Cardiac muscle cell (in vitro differentiated cells and primary cell): ENCODE data around the gene IL1R1. TPM values are rescaled to one million over a fixed set of nuclear protein-coding genes. Genes with fewer than 3 reads are reported as not detected.

Source experiments
- DNase-seq, 2 donors: peaks; one replicate each; pipeline versions ENCODE4 v3.0.0 to v3.0.0-alpha.2; 2010 to 2017; ENCODE audit warnings: low read depth in 1 of 2, low spot score in 1 of 2
- H3K27ac ChIP-seq: fragments of 200-600 bp; sonication (generic); 2 replicates; pipeline ENCODE4 v1.5.1; 2016
- H3K27me3 ChIP-seq: fragments of 200-600 bp; sonication (generic); 2 replicates; pipeline ENCODE4 v1.6.0; 2016; ENCODE audit warnings: control low read depth
- H3K36me3 ChIP-seq: fragments of 200-600 bp; sonication (generic); 2 replicates; pipeline ENCODE4 v1.5.1; 2016; ENCODE audit warnings: control low read depth
- H3K4me1 ChIP-seq: fragments of 200-600 bp; sonication (generic); 2 replicates; pipeline ENCODE4 v1.8.1; 2017; ENCODE audit warnings: low read depth, mild to moderate bottlenecking, mixed run types
- H3K4me3 ChIP-seq: fragments of 200-600 bp; sonication (generic); 2 replicates; pipeline ENCODE4 v1.5.1; 2016; ENCODE audit warnings: mild to moderate bottlenecking
- H3K9me3 ChIP-seq: fragments of 200-600 bp; sonication (generic); 2 replicates; pipeline ENCODE4 v1.5.1; 2017; ENCODE audit warnings: low read depth, mild to moderate bottlenecking, control low read depth
- polyA plus RNA-seq: library from polyadenylated mRNA; unstranded; fragments of >200 nt; fragmentation: Nextera tagmentation; extraction: Ambion mirVana; gene quantifications from 2 replicates; pipeline ENCODE4 v1.2.1, GENCODE V29; 2016
- total RNA-seq: library from RNA; depleted of rRNA; stranded (reverse); fragments of >200 nt; gene quantifications from 2 replicates; pipeline ENCODE4 v1.2.3, GENCODE V29; 2016
- TF ChIP-seq, protein P1 (sequence below): IDR thresholded peaks from 2 replicates; pipeline ENCODE4 v1.5.1; 2012; ENCODE audit warnings: low read depth, mild to moderate bottlenecking, low read length

IL1R1 gene
- total and polyA plus RNA-seq, 2 experiments from 2014 or later = 0.18 to 1.4 TPM

DNA sequence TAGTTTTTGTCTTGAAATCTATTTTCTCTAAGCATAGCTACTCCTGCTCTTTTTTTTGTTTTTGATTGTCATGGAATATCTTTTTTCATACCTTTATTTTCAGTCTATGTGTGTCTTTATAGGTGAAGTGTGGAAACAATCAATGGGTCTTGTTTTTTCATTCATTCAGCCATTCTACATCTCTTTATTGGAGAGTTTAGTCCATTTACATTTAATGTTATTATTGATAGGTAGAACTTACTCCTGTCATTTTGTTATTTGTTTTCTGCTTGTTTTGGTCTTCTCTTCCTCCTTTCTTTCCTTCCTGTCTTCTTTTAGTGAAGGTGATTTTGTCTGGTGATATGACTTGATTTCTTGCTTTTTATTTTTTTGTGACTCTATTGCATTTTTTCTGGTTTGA lies 62.1 kb downstream of the IL1R1 start:
- Histone ChIP-seq H3K4me1 (no peaks in the 10 kb centered on the region), H3K9me3 (no peaks in the 10 kb centered on the region), H3K27ac (no peak overlapping the region), H3K36me3 (no peaks in the 10 kb centered on the region), H3K4me3 (no peak overlapping the region), H3K27me3 (no peaks in the 10 kb centered on the region)
- TF ChIP-seq, protein P1, sequence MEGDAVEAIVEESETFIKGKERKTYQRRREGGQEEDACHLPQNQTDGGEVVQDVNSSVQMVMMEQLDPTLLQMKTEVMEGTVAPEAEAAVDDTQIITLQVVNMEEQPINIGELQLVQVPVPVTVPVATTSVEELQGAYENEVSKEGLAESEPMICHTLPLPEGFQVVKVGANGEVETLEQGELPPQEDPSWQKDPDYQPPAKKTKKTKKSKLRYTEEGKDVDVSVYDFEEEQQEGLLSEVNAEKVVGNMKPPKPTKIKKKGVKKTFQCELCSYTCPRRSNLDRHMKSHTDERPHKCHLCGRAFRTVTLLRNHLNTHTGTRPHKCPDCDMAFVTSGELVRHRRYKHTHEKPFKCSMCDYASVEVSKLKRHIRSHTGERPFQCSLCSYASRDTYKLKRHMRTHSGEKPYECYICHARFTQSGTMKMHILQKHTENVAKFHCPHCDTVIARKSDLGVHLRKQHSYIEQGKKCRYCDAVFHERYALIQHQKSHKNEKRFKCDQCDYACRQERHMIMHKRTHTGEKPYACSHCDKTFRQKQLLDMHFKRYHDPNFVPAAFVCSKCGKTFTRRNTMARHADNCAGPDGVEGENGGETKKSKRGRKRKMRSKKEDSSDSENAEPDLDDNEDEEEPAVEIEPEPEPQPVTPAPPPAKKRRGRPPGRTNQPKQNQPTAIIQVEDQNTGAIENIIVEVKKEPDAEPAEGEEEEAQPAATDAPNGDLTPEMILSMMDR = no peak
- no peak for DNase-seq

DNA sequence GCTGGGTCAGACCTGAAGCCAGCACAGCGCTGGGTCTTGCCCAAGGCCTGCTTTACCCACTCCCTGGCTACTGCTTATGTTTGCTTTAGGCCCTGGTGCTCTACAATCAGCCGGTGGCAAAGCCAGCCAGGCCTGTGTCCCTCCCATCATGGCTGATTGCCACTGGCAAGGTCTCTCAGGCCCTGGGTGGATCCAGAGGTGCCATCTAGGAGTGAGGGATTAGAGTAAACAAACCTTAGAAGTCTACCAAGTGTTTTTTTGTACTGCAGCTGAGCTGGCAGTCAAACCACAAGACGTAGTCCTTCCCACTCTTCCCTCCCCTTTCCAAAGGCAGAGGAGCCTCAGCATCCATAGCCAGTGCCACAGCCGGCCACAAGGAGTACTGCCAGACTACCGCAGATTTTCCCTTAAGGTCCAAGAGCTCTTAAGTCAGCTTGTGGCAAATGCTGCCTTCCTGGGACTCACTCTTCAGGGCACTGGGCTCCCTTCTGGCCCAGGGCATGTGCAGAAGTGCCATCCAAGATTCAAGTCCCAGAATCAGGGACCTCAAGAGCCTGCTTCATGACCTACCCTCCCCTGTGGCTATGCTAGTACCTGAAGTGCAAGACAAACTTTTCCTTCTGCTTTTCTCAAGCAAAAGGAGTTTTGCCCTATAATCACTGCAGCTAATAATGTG lies 64.3 kb downstream of the IL1R1 start:
- DNase-seq = no peak
- H3K36me3 ChIP-seq = no peaks in the 10 kb centered on the region
- H3K27ac ChIP-seq = no peak overlapping the region
- no peaks in the 10 kb centered on the region for H3K9me3 ChIP-seq
- H3K27me3 ChIP-seq = no peaks in the 10 kb centered on the region
- TF ChIP-seq, protein P1 = no peak
- H3K4me1 ChIP-seq = no peaks in the 10 kb centered on the region
- H3K4me3 ChIP-seq = no peak overlapping the region

DNA sequence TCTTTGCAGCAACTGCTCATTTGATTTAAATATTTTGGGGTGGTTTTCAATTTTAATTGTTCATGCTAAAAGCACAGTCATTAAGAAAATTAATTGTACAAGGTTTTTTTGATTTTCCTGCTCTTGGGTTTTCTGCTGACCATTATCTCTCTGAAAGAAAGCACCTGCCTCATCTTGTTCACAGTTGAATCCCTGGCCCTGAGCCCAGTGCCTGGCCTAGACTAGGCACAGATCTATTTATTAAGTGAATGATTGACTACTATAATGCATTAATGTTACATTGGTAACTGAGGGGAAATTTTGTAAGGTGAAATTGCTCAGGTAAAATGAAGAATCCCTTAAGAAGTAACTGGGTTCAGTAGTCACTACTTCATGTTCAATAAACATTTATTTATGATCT lies 66.2 kb downstream of the IL1R1 start:
- Histone ChIP-seq H3K4me1 (no peaks in the 10 kb centered on the region), H3K27ac (no peak overlapping the region), H3K36me3 (no peaks in the 10 kb centered on the region), H3K4me3 (no peak overlapping the region), H3K27me3 (no peaks in the 10 kb centered on the region), H3K9me3 (no peaks in the 10 kb centered on the region)
- DNase-seq = no peak
- TF ChIP-seq, protein P1 = no peak

DNA sequence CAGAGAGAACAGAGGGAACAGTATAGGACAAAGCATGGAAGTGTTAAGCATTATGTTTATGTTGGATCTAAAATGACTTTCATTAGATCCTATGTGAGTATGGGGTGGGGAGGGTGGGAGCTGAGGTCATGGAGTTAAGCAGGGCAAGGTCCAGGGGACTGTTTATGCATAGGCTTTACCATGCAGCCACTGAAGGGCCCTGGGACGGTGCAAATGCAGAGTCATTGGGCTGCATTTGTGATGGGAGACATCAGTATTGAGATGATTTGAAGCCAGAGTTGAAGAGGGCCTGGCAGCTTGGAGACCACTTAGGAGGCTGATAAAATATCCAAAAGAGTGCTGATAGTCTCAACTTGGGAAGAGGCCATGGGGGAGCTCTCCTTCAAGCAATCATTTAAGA lies 66.9 kb downstream of the IL1R1 start:
- TF ChIP-seq, protein P1 = no peak
- DNase-seq = no peak
- H3K4me1 ChIP-seq = no peaks in the 10 kb centered on the region
- H3K9me3 ChIP-seq = no peaks in the 10 kb centered on the region
- no peaks in the 10 kb centered on the region for H3K27me3 ChIP-seq
- H3K27ac ChIP-seq = no peak overlapping the region
- H3K4me3 ChIP-seq = no peak overlapping the region
- H3K36me3 ChIP-seq = no peaks in the 10 kb centered on the region

DNA sequence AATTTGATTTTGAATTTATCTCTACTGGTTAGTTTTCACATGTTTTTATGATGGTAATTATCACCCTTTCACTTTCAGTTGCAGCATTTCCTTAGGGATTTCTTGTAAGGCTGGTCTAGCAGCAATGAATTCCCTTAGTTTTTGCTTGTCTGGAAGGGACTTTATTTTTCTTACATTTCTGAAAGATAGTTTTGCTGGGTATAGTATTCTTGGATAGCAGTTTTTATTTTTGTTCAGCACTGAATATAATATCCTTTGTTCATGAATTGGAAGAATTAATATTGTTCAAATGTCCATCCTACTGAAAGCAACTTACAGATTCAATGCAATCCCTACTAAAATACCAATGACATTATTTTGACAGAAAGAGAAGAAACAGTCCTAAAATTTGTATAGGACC lies 74.5 kb downstream of the IL1R1 start:
- no peaks in the 10 kb centered on the region for H3K4me1 ChIP-seq
- no peak for DNase-seq
- no peak overlapping the region for H3K4me3 ChIP-seq
- no peak overlapping the region for H3K27ac ChIP-seq
- TF ChIP-seq, protein P1 = no peak
- no peaks in the 10 kb centered on the region for H3K36me3 ChIP-seq
- no peaks in the 10 kb centered on the region for H3K27me3 ChIP-seq
- no peaks in the 10 kb centered on the region for H3K9me3 ChIP-seq
